GM13977 (cell line): ENCODE results near the gene CCDC142.
A peak's percentile ranks its signal among the peaks of the same experiment; 100 is the strongest.

Experiments used
- DNase-seq: peaks from one replicate; pipeline ENCODE4 v3.0.0; 2012; ENCODE audit warnings: low spot score
- CTCF ChIP-seq: IDR thresholded peaks from 2 replicates; pipeline ENCODE4 v1.5.1; 2012; ENCODE audit warnings: mild to moderate bottlenecking, control low read depth; ENCODE audit not compliant: insufficient read depth; ENCODE audit errors: extremely low read depth, missing control alignments
- in situ Hi-C: fragments of 300-500 bp; cut with MboI; formaldehyde crosslinking; loops from one replicate; pipeline ENCODE4 v1.12.0; 2022; ENCODE audit warnings: low sequenced_read_pairs, low pct_unique_long_range_greater_than_20kb, mixed read lengths, inconsistent platforms; ENCODE audit not compliant: unreplicated experiment

CCDC142 gene

GRCh38 chr2:74457129-74457548 lies 25.7 kb downstream of the CCDC142 start:
- in situ Hi-C loops: no loop called here
- DNase-seq: no peak
- TF ChIP-seq CTCF: no peak

GRCh38 chr2:74454654-74455511 lies 27.9 kb downstream of the CCDC142 start, which contains the start of gene INO80B:
Gene INO80B (plus strand): TSS chr2:74455087. CDS start chr2:74455117, 30 bp downstream.
- peak; percentile 87 for DNase-seq
- in situ Hi-C loops: no loop called here
- peak; percentile 20 for TF ChIP-seq CTCF

- DNase-seq: no peak
- no peak for TF ChIP-seq CTCF
- in situ Hi-C loops: no loop called here
Measured at GRCh38 chr2:74450570-74451190, 32.1 kb downstream of the CCDC142 start.

- in situ Hi-C loops: no loop called here
- no peak for DNase-seq
- no peak for TF ChIP-seq CTCF
Measured at GRCh38 chr2:74448771-74449170, 34.0 kb downstream of the CCDC142 start.

- no peak for DNase-seq
Measured at GRCh38 chr2:74447230-74447999, 35.4 kb downstream of the CCDC142 start.

More at GRCh38 chr2:74447230-74447999, 35.4 kb downstream of the CCDC142 start:
- in situ Hi-C loops: no loop called here
- no peak for TF ChIP-seq CTCF
